IMR-90 (cell line): ENCODE data around the gene HEATR3. TPM values are rescaled to one million over a fixed set of nuclear protein-coding genes. Genes with fewer than 3 reads are reported as not detected.

ENCODE experiments used
- ATAC-seq: fragments of 200-7000 bp; cut with Tn5 transposase; 2 replicates; pipeline ENCODE4 v1.9.1; 2020; ENCODE audit warnings: low read depth, mild to moderate bottlenecking, moderate library complexity
- BruUV-seq: library from RNA; stranded (reverse); fragments of 400-500 nt; replicated peaks from 2 replicates; lab custom pipeline; 2021; lab: Mats Ljungman, UMichigan
- CTCF ChIA-PET: fragments of 300-600 bp; formaldehyde crosslinking; extraction: SDS; loops from one replicate; lab custom pipeline; 2021; ENCODE audit warnings: antibody characterized with exemption; lab: Yijun Ruan, JAX
- POLR2A ChIA-PET: fragments of 300-600 bp; sonication (Branson Sonifier 250); formaldehyde crosslinking; loops from one replicate; lab custom pipeline; 2022; ENCODE audit warnings: antibody characterized with exemption; ENCODE audit not compliant: unreplicated experiment; lab: Charles Lee
- DNase-seq: peaks from one replicate; pipeline ENCODE4 v3.0.0; 2013
- H2AFZ ChIP-seq: replicated peaks from 2 replicates; pipeline ENCODE3; 2013; ENCODE audit warnings: low read length, mild to moderate bottlenecking; ENCODE audit not compliant: poor library complexity
- H2AK5ac ChIP-seq: 2 replicates; pipeline ENCODE4 v1.6.1; 2013; ENCODE audit warnings: low read depth, low read length, inconsistent platforms
- H2AK9ac ChIP-seq: replicated peaks from 2 replicates; pipeline ENCODE3; 2013; ENCODE audit warnings: mild to moderate bottlenecking, low read depth, low read length, moderate library complexity; ENCODE audit not compliant: poor library complexity
- H2BK120ac ChIP-seq: 2 replicates; pipeline ENCODE4 v1.6.1; 2013; ENCODE audit warnings: low read depth, low read length, inconsistent platforms
- H2BK15ac ChIP-seq: 3 replicates; pipeline ENCODE4 v1.6.1; 2013; ENCODE audit warnings: low read depth, low read length, inconsistent platforms
- H2BK20ac ChIP-seq: 2 replicates; pipeline ENCODE4 v1.6.1; 2013; ENCODE audit warnings: low read depth, mild to moderate bottlenecking, inconsistent platforms, low read length, moderate library complexity
- H2BK5ac ChIP-seq: 2 replicates; pipeline ENCODE4 v1.6.1; 2013; ENCODE audit warnings: mild to moderate bottlenecking, low read depth, low read length, inconsistent platforms; ENCODE audit not compliant: poor library complexity, severe bottlenecking
- H3K14ac ChIP-seq: replicated peaks from 2 replicates; pipeline ENCODE4 v1.6.1; 2013; ENCODE audit warnings: low read depth, low read length, inconsistent platforms
- H3K18ac ChIP-seq: 2 replicates; pipeline ENCODE4 v1.6.1; 2013; ENCODE audit warnings: low read depth, low read length, control low read depth
- H3K23ac ChIP-seq: 2 replicates; pipeline ENCODE4 v1.6.1; 2013; ENCODE audit warnings: low read depth, low read length, inconsistent platforms
- H3K27ac ChIP-seq: 2 replicates; pipeline ENCODE4 v1.5.1; 2013; ENCODE audit warnings: mild to moderate bottlenecking, control low read depth, low read length; ENCODE audit not compliant: insufficient read depth
- H3K27me3 ChIP-seq: 2 replicates; pipeline ENCODE4 v1.6.1; 2013; ENCODE audit warnings: low read length; ENCODE audit not compliant: control insufficient read depth, insufficient read depth
- H3K36me3 ChIP-seq: 2 replicates; pipeline ENCODE4 v1.6.1; 2013; ENCODE audit warnings: low read length, mixed read lengths; ENCODE audit not compliant: control insufficient read depth, insufficient read depth
- H3K4ac ChIP-seq: 2 replicates; pipeline ENCODE4 v1.6.1; 2013; ENCODE audit warnings: low read depth, low read length, inconsistent platforms
- H3K4me1 ChIP-seq: 2 replicates; pipeline ENCODE4 v1.6.1; 2013; ENCODE audit warnings: low read length, mixed read lengths; ENCODE audit not compliant: control insufficient read depth, insufficient read depth
- H3K4me2 ChIP-seq: 2 replicates; pipeline ENCODE4 v1.6.1; 2013; ENCODE audit warnings: low read depth, mild to moderate bottlenecking, control low read depth, low read length, moderate library complexity
- H3K4me3 ChIP-seq: 2 replicates; pipeline ENCODE4 v1.5.1; 2013; ENCODE audit warnings: low read depth, mild to moderate bottlenecking, control low read depth, low read length, moderate library complexity; ENCODE audit not compliant: insufficient read depth
- H3K56ac ChIP-seq: 2 replicates; pipeline ENCODE4 v1.6.1; 2013; ENCODE audit warnings: low read length, inconsistent platforms; ENCODE audit not compliant: insufficient read depth; ENCODE audit errors: extremely low read depth
- H3K79me1 ChIP-seq, 2 experiments: 2 replicates each; pipeline ENCODE4 v1.6.1; 2013; ENCODE audit warnings: low read length in 2 of 2, inconsistent platforms in 1 of 2, low read depth in 1 of 2
- H3K9ac ChIP-seq: 2 replicates; pipeline ENCODE4 v1.6.1; 2013; ENCODE audit warnings: low read depth, low read length, control low read depth
- H3K9me1 ChIP-seq: 2 replicates; pipeline ENCODE4 v1.6.1; 2013; ENCODE audit warnings: low read length, inconsistent platforms; ENCODE audit not compliant: insufficient read depth
- H3K9me3 ChIP-seq: 2 replicates; pipeline ENCODE4 v1.6.1; 2013; ENCODE audit warnings: low read length; ENCODE audit not compliant: control insufficient read depth, insufficient read depth
- H4K20me1 ChIP-seq: 2 replicates; pipeline ENCODE4 v1.6.1; 2013; ENCODE audit warnings: low read length, inconsistent platforms; ENCODE audit not compliant: insufficient read depth
- H4K5ac ChIP-seq: 2 replicates; pipeline ENCODE4 v1.6.1; 2013; ENCODE audit warnings: mild to moderate bottlenecking, low read depth, low read length, control low read depth
- H4K8ac ChIP-seq, 2 experiments: 2 replicates each; pipeline ENCODE4 v1.6.1; 2013; ENCODE audit warnings: low read depth in 2 of 2, low read length in 2 of 2, control low read depth in 1 of 2, inconsistent platforms in 1 of 2
- H4K91ac ChIP-seq: 2 replicates; pipeline ENCODE4 v1.6.1; 2013; ENCODE audit warnings: low read depth, low read length, inconsistent platforms; ENCODE audit not compliant: insufficient read depth
- CEBPB ChIP-seq: IDR thresholded peaks from 2 replicates; pipeline ENCODE4 v1.6.1; 2012; ENCODE audit warnings: low read depth, low read length, improper control_type of control experiment
- MAZ ChIP-seq: IDR thresholded peaks from 2 replicates; pipeline ENCODE4 v1.6.1; 2012; ENCODE audit warnings: low read depth, mild to moderate bottlenecking, low read length, improper control_type of control experiment, moderate library complexity, borderline replicate concordance
- WGBS, 2 experiments: methylation state at CpG; one replicate each; pipeline versions ENCODE4 v1.1.5 to v1.1.7; 2013; ENCODE audit warnings: missing lambda C conversion rate in 2 of 2; ENCODE audit not compliant: insufficient read length in 1 of 2; ENCODE audit errors: extremely low coverage in 2 of 2; 5-methylcytosine and 5-hydroxymethylcytosine counted together
- dilution Hi-C: fragments of 300-500 bp; cut with HindIII; formaldehyde crosslinking; loops from one replicate; pipeline ENCODE4 v1.14.3; 2018; ENCODE audit warnings: low sequenced_read_pairs; ENCODE audit not compliant: unreplicated experiment
- in situ Hi-C: fragments of 300-500 bp; cut with MboI; formaldehyde crosslinking; loops from 3 replicates; pipeline ENCODE4 v1.14.3; 2019; ENCODE audit warnings: low sequenced_read_pairs, inconsistent platforms, mixed read lengths
- intact Hi-C: fragments of 100-400 bp; cut with micrococcal nuclease; formaldehyde crosslinking; loops from 2 replicates; pipeline ENCODE4 v1.10.0; 2022
- polyA plus RNA-seq, 3 experiments: library from polyadenylated mRNA; depleted of rRNA; stranded (reverse); fragments of >200 nt; gene quantifications; 2 replicates each; pipeline ENCODE4 v1.2.3, GENCODE V29; 2012; ENCODE audit warnings: low replicate concordance in 1 of 3
- total RNA-seq: library from RNA; depleted of rRNA; stranded (reverse); fragments of >200 nt; gene quantifications from 2 replicates; pipeline ENCODE4 v1.2.3, GENCODE V29; 2012

HEATR3 gene
- total and polyA plus RNA-seq, 2 of the 4 experiments (the other 2 are of a cell fraction): 9.4 to 21.1 TPM

GRCh38 chr16:50043358-50043757, 22.4 kb upstream of the HEATR3 start (continued):
- TF ChIP-seq MAZ: no peak

GRCh38 chr16:50045412-50045811, 20.4 kb upstream of the HEATR3 start:
- Histone ChIP-seq H3K9ac (no peak overlapping the region), H3K23ac (no peak overlapping the region), H3K27ac (no peak overlapping the region), H3K9me1 (no peaks in the 10 kb centered on the region), H2BK15ac (no peak overlapping the region), H2BK20ac (no peak overlapping the region), H3K56ac (no peak overlapping the region), H3K18ac (no peak overlapping the region), H3K4me1 (no peaks in the 10 kb centered on the region), H2AK9ac (no peak overlapping the region), H2BK120ac (no peak overlapping the region), H4K8ac (no peak overlapping the region), H3K4me2 (no peak overlapping the region), H2AK5ac (no peak overlapping the region), H3K4me3 (no peak overlapping the region), H2BK5ac (no peak overlapping the region), H3K9me3 (no peaks in the 10 kb centered on the region), H3K79me1 (no peaks in the 10 kb centered on the region), H3K27me3 (peaks cover 8% of the 10 kb centered on the region), H2AFZ (no peak overlapping the region), H4K20me1 (no peaks in the 10 kb centered on the region), H3K4ac (no peak overlapping the region), H3K14ac (no peak overlapping the region), H4K5ac (no peak overlapping the region), H4K91ac (no peak overlapping the region), H3K36me3 (no peaks in the 10 kb centered on the region)
- no CpG with 5 or more reads among the region's 4 CpGs for WGBS, 2 experiments
- DNase-seq: no peak
- dilution Hi-C loops (no loop called here), in situ Hi-C loops (no loop called here), intact Hi-C loops (no loop called here)
- BruUV-seq: no TSS peak
- TF ChIP-seq MAZ (no peak), CEBPB (no peak)
- ATAC-seq: no peak
- ChIA-PET CTCF (interaction anchor here (0.7 kb wide), 1 partner anchor 166 kb away, joined by 3 read pairs; no protein-coding TSS in a partner anchor), POLR2A (no interaction called here)
